HepG2 (cell line): Measurements from ENCODE around the gene DAAM2. TPM values are rescaled to one million over a fixed set of nuclear protein-coding genes. Genes with fewer than 3 reads are reported as not detected.

ENCODE experiments used
- AHDC1 ChIP-seq: sonication (generic); formaldehyde crosslinking; IDR thresholded peaks from 2 replicates; pipeline ENCODE4 v1.5.1; 2020; ENCODE audit warnings: mild to moderate bottlenecking, missing genetic modification reagents, borderline replicate concordance
- EEA1 ChIP-seq: sonication (generic); formaldehyde crosslinking; IDR thresholded peaks from 2 replicates; pipeline ENCODE4 v1.5.1; 2020; ENCODE audit warnings: mild to moderate bottlenecking, missing genetic modification reagents, borderline replicate concordance
- ELF3 ChIP-seq: IDR thresholded peaks from 2 replicates; pipeline ENCODE4 v1.6.1; 2016; ENCODE audit warnings: missing genetic modification reagents, missing compliant biosample characterization
- KDM1A ChIP-seq: IDR thresholded peaks from 2 replicates; pipeline ENCODE4 v1.6.1; 2016; ENCODE audit warnings: missing compliant biosample characterization
- KLF16 ChIP-seq, 2 experiments: sonication (generic) in 1 of 2; formaldehyde crosslinking in 1 of 2; IDR thresholded peaks; 2 replicates each; pipeline versions ENCODE4 v1.6.1 to v1.8.0; 2016 to 2023; ENCODE audit warnings: missing genetic modification reagents in 2 of 2, missing compliant biosample characterization in 1 of 2
- PRDM15 ChIP-seq: sonication (generic); formaldehyde crosslinking; IDR thresholded peaks from 2 replicates; pipeline ENCODE4 v1.4.0; 2020; ENCODE audit warnings: missing genetic modification reagents
- RBAK ChIP-seq: sonication (generic); formaldehyde crosslinking; IDR thresholded peaks from 2 replicates; pipeline ENCODE4 v1.5.1; 2020; ENCODE audit warnings: mild to moderate bottlenecking, missing genetic modification reagents
- RNF219 ChIP-seq: sonication (generic); formaldehyde crosslinking; IDR thresholded peaks from 2 replicates; pipeline ENCODE4 v1.5.0; 2020; ENCODE audit warnings: mild to moderate bottlenecking, missing genetic modification reagents
- ZHX2 ChIP-seq, 2 experiments: sonication (generic) in 1 of 2; formaldehyde crosslinking in 1 of 2; IDR thresholded peaks; 2 replicates each; pipeline versions ENCODE4 v1.6.1 to v1.9.0; 2014 to 2022; ENCODE audit warnings: antibody characterized with exemption in 1 of 2, borderline replicate concordance in 1 of 2, inconsistent platforms in 1 of 2, low read depth in 1 of 2, missing genetic modification reagents in 1 of 2
- polyA plus RNA-seq, 8 experiments: library from polyadenylated mRNA; depleted of rRNA in 3 of 8; stranded (reverse) in 7 of 8; unstranded in 1 of 8; fragments of >200 nt; fragmentation: Illumina TruSeq in 4 of 8; extraction: Trizol in 4 of 8; gene quantifications; 2 replicates each; pipeline versions ENCODE4 v1.2.1 to v1.2.3, GENCODE V29; 2011 to 2016; ENCODE audit warnings: low read depth in 4 of 8, missing spikeins in 1 of 8, mixed read lengths in 1 of 8; ENCODE audit not compliant: insufficient read depth in 1 of 8
- total RNA-seq, 5 experiments: library from RNA; depleted of rRNA; stranded (reverse); fragments of >200 nt; fragmentation: Illumina TruSeq; extraction: Trizol; gene quantifications; 2 replicates each; pipeline ENCODE4 v1.2.3, GENCODE V29; 2016; ENCODE audit warnings: low read depth in 1 of 5

DAAM2 gene
- total and polyA plus RNA-seq, 2 of the 13 experiments (the other 11 are each of a cell fraction or from before 2014, with no cell fraction given): 0.01 TPM; not detected in 1

GRCh38 chr6:39934131-39934757 lies 142.1 kb downstream of the DAAM2 start, which contains the start of gene MOCS1 (continued):
- no peak for TF ChIP-seq ZHX2 (IDR thresholded peaks at IDR 0.05; ENCODE audit: low read depth)
- no peak for TF ChIP-seq ZHX2 (CRISPR knock-in tag; IDR thresholded peaks at IDR 0.05; ENCODE audit: borderline replicate concordance)
- peak; percentile 65; the same call in 1 of the 2 replicates for TF ChIP-seq EEA1 (CRISPR knock-in tag)
- TF ChIP-seq RNF219: no peak
- TF ChIP-seq ELF3 (CRISPR knock-in tag): peak; percentile 41; the same call in 1 of the 2 replicates
- no peak for TF ChIP-seq KDM1A (CRISPR knock-in tag)
- no peak for TF ChIP-seq PRDM15 (CRISPR knock-in tag)
- no peak for TF ChIP-seq RBAK (CRISPR knock-in tag)
- TF ChIP-seq KLF16 (CRISPR knock-in tag; IDR thresholded peaks at IDR 0.05): peak in 1 of 2 experiments; percentile 79; a peak in 1 of 4 replicates
- no peak for TF ChIP-seq AHDC1 (CRISPR knock-in tag)
